ENCODE measurements around the gene KIAA0319L.
A peak's percentile ranks its signal among the peaks of the same experiment; 100 is the strongest.
"Not testable (repeated sequence)": the region's sequence is repeated elsewhere in the genome, so short reads cannot be mapped to it uniquely, and the experiment has no call there.

KIAA0319L gene

DNA sequence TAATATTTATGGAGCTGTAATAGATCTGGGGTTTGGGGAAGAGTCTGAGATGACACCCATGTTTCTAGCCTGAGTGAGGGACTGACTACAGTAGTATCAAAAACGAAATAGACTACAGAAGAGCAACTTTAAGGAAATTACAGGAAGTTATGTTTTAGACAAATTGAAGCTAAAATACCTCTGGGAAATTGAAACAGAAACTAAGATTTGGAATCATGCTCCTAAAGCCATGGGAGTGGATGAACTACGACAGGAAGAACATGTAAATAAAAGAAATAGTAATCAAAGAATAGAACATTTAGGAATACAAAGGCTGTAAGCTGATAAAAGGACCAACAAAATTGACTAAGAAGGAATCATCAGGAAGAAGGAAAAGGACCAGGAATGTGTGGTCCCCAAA is 68.9 kb downstream of the KIAA0319L start:
- DNase-seq (ENCODE audit: low spot score) = no peak

- DNase-seq (ENCODE audit: low spot score) = no peak
These were observed 70.3 kb downstream of the KIAA0319L start for GRCh38 chr1:35486858-35487408.

DNA sequence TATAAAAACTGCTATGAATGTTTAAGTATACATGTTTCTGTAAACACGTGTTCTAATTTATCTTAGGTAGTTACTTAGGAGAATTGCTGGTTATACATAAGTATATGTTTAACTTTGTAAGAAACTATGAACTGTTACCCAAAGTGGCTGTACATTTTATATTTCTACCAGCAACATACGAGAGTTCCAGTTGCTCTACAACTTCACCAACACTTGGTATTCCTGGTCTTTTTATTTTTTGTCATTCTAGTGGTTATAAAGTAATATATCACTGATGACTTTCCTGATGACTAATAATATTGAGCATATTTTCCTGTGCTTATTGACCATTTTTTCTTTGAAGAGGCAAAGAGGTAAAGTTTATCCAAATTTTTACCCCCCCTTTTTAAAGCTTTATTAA is 76.0 kb downstream of the KIAA0319L start:
- DNase-seq (ENCODE audit: low spot score) = no peak

GRCh38 chr1:35477870-35478269 is 79.3 kb downstream of the KIAA0319L start:
- DNase-seq (ENCODE audit: low spot score) = no peak

DNA sequence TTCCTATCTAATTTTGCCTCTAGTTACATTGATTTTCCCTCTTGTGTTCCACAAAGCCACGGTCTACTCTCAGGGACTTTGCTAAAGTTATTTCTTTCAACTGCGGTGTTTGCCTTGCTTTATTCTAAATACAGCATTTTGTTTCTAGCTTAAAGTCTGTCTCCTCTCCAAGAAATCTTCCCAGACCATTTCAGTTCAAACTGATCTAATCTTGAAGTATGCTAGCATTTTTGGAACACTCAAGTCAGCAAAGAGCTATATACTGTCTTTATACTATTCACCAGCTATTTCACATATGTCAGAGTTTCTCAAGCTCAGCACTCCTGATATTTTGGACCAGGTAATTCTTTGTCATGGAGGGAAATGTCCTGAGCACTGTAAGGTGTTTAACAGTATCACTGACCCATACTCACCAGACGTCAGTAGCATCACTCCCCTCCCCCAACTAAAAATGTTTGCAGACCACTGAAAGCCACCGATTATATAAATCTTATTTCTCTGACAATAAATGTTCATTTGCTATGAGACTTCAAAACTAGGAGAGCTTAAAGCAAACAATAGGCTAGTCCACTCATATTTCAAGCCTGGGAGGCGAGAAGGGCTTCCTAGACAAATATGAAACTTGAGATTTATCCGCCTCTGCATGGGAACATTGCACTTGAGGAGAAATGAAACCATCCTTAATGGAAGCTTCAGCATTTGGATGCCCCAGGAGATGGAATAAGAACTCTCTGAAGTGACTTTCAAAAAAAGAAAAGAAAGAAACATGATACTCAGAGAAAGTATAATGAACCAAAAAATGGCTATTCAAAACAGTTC is 81.1 kb downstream of the KIAA0319L start:
- DNase-seq (ENCODE audit: low spot score) = no peak

- no peak for DNase-seq (ENCODE audit: low spot score)
These were observed 81.8 kb downstream of the KIAA0319L start for GRCh38 chr1:35475356-35475755.

GRCh38 chr1:35473216-35473615 is 84.0 kb downstream of the KIAA0319L start:
- not testable (repeated sequence) for DNase-seq (ENCODE audit: low spot score)

DNA sequence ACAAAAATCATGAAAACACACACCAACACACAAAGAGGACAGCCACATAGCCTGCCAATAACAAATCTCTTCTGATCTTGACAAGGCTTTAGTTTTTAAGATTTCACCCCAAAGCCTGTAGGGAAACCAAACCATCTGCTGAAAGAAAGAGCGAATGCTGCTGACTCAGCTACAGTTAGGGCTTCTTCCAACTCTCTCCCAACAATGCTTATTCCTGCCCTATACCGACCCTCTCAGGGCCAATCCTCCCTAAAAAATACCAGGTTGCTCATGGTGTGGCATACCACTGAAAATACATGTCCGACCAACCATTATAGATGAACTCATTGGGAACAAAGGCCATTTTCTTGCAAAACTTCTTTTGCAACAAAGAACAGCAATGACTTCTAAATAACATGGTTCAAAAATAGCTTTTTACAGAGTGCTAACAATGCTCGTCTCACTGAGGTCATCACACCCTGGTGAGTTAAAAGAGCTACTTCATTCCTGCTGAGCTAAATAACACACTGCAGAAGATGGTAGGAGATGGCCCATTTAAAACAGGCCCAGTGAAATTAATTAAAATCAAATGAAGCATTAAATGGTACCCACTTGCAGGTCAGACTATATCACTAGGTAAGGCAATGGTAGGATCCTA is 86.1 kb downstream of the KIAA0319L start:
- DNase-seq (ENCODE audit: low spot score) = no peak

- no peak for DNase-seq (ENCODE audit: low spot score)
These were observed 91.1 kb downstream of the KIAA0319L start for GRCh38 chr1:35466120-35466519.

GRCh38 chr1:35463749-35464148 is 93.5 kb downstream of the KIAA0319L start:
- not testable (repeated sequence) for DNase-seq (ENCODE audit: low spot score)

DNA sequence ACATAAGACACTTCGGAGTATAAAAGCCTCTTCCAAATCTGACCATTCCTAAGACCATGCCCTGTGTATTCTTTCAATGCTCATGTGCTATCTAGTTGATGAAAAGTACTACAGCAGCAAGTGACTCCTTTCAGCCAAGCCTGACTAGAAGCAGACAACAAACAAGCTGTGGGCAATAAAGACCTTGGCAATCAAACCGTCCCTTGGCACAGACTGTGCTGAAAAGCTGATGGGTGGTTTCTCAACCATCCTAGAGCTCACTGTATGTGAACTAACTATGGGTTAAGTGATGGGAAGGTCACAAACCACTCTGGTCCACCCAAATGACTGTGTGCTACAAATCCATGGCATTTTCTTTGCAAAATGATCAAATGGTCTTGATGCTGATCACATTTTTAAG is 94.0 kb downstream of the KIAA0319L start:
- DNase-seq (ENCODE audit: low spot score) = no peak

GRCh38 chr1:35461966-35462651 is 95.1 kb downstream of the KIAA0319L start:
- DNase-seq (ENCODE audit: low spot score) = no peak

GRCh38 chr1:35460796-35461195 is 96.4 kb downstream of the KIAA0319L start:
- no peak for DNase-seq (ENCODE audit: low spot score)

GRCh38 chr1:35454616-35455015 is 102.6 kb downstream of the KIAA0319L start:
- DNase-seq (ENCODE audit: low spot score) = peak; percentile 70

GRCh38 chr1:35454176-35454575 is 103.0 kb downstream of the KIAA0319L start:
- DNase-seq (ENCODE audit: low spot score) = no peak

DNA sequence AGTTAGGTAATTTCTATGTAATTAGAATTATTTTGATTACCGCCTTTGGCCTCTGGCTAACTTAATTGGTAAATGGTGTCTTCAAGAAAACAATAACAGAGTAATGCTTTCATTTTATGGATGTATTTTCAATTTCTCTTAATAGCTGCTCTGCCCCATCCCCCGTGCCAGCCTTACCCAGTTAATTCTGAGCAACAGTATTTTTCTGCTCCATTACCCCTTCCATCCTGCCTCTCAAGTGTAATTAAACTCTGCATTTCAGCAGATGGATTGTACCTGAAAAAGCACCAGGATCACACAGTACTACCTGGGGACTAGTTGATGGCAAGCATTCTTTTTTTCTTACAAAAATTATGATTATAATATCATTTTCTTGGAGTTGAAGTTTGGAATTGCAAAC is 104.2 kb downstream of the KIAA0319L start:
- no peak for DNase-seq (ENCODE audit: low spot score)

- peak; percentile 32 for DNase-seq (ENCODE audit: low spot score)
These were observed 105.0 kb downstream of the KIAA0319L start for GRCh38 chr1:35452106-35452774.

GRCh38 chr1:35451125-35451528 is 106.1 kb downstream of the KIAA0319L start:
- peak; percentile 78 for DNase-seq (ENCODE audit: low spot score)

GRCh38 chr1:35449334-35450008 is 107.7 kb downstream of the KIAA0319L start:
- DNase-seq (ENCODE audit: low spot score) = peak; percentile 88

GRCh38 chr1:35448344-35448801 is 108.8 kb downstream of the KIAA0319L start:
- DNase-seq (ENCODE audit: low spot score) = peak; percentile 93

DNA sequence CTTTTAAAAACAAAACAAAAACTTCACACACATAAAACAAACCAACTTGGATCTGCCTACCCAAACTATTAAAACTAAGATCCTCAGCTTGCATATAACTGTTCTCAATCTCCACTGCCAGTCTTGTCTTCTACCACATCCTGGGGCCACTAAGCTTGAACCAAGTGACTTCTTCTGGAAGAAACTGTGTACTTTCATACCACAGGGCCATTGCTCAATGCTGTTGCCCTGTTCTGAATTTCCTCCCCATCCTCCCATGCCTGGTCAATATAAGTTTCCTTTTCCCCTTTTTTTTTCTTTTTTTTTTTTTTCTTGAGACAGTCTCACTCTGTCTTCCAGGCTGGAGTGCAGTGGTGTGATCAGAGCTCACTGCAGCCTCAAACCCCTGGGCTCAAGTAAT is 109.9 kb downstream of the KIAA0319L start:
- no peak for DNase-seq (ENCODE audit: low spot score)

DNA sequence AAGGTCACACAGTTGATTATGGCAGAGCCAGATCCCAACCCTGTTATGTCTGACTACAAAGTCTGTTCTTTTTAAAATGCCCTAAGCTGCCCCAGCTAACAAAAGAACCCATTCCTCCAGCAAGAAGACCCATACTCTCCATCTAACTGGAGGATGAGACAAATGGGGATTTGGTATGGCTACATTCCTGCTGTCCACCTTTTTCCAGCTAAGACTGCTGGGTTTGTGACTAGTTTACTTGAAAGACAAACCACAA is 112.8 kb downstream of the KIAA0319L start:
- DNase-seq (ENCODE audit: low spot score) = no peak
